K562 (cell line): ENCODE measurements around the gene RALB. TPM values are rescaled to one million over a fixed set of nuclear protein-coding genes. Genes with fewer than 3 reads are reported as not detected.
A peak's percentile ranks its signal among the peaks of the same experiment; 100 is the strongest.

ENCODE experiments used
- BACH1 ChIP-seq: fragments of 200-800 bp; sonication (Bioruptor generic); IDR thresholded peaks from 2 replicates; pipeline ENCODE4 v1.6.1; 2016; ENCODE audit warnings: missing genetic modification characterization, missing compliant biosample characterization
- HDAC6 ChIP-seq: IDR thresholded peaks from 2 replicates; pipeline ENCODE4 v1.6.1; 2012; ENCODE audit warnings: low read depth, mild to moderate bottlenecking, control low read depth, inconsistent platforms, low read length, moderate library complexity
- POLR2H ChIP-seq: IDR thresholded peaks from 2 replicates; pipeline ENCODE4 v1.6.1; 2016; ENCODE audit warnings: missing genetic modification characterization, low read depth, mild to moderate bottlenecking, control low read depth, missing compliant biosample characterization, moderate library complexity
- PTTG1 ChIP-seq: fragments of 450-650 bp; IDR thresholded peaks from 2 replicates; pipeline ENCODE4 v1.6.1; 2016; ENCODE audit warnings: low read depth, mild to moderate bottlenecking, missing genetic modification characterization, missing compliant biosample characterization
- polyA plus RNA-seq, 8 experiments: library from polyadenylated mRNA; depleted of rRNA in 4 of 8; stranded (reverse) in 5 of 8; unstranded in 3 of 8; fragments of >200 nt; fragmentation: Nextera tagmentation in 2 of 8; fragmentation: Illumina TruSeq in 1 of 8; extraction: Ambion mirVana in 2 of 8; extraction: Trizol in 1 of 8; gene quantifications; 2 replicates each; pipeline versions ENCODE4 v1.2.1 to v1.2.3, GENCODE V29; 2011 to 2014; ENCODE audit warnings: inconsistent platforms in 1 of 8, missing spikeins in 1 of 8
- total RNA-seq, 7 experiments: library from RNA; depleted of rRNA in 6 of 7; stranded (reverse); fragments of >200 nt in 6 of 7; fragmentation: Illumina TruSeq in 2 of 7; extraction: Trizol in 2 of 7; gene quantifications; 2 replicates each; pipeline versions ENCODE4 v1.2.1 to v1.2.3, GENCODE V29; 2011 to 2021; ENCODE audit warnings: low replicate concordance in 1 of 7
- TF ChIP-seq, protein P1 (sequence below), 3 experiments: fragments of 200-800 bp in 1 of 3; fragments of 250-450 bp in 1 of 3; fragments of 450-650 bp in 1 of 3; sonication (Bioruptor Pico) in 1 of 3; sonication (Bioruptor generic) in 1 of 3; formaldehyde crosslinking in 1 of 3; IDR thresholded peaks; 2 replicates each; pipeline versions ENCODE4 v1.6.1 to v1.8.0; 2016 to 2022; ENCODE audit warnings: mild to moderate bottlenecking in 2 of 3, missing genetic modification characterization in 2 of 3, missing compliant biosample characterization in 1 of 3, moderate library complexity in 1 of 3
- TF ChIP-seq, protein P2 (sequence below): fragments of 450-650 bp; IDR thresholded peaks from 2 replicates; pipeline ENCODE4 v1.6.1; 2017; ENCODE audit warnings: antibody characterized with exemption, mild to moderate bottlenecking
- TF ChIP-seq, protein P3 (sequence below), 2 experiments: fragments of 450-650 bp; IDR thresholded peaks; 2 replicates each; pipeline ENCODE4 v1.6.1; 2016; ENCODE audit warnings: mild to moderate bottlenecking in 2 of 2, borderline replicate concordance in 1 of 2, low read depth in 1 of 2, moderate library complexity in 1 of 2

The RALB gene
- total and polyA plus RNA-seq, 9 of the 15 experiments (the other 6 are each of a cell fraction or from before 2014, with no cell fraction given) = 14.8 to 65.6 (median 38.4) TPM

DNA sequence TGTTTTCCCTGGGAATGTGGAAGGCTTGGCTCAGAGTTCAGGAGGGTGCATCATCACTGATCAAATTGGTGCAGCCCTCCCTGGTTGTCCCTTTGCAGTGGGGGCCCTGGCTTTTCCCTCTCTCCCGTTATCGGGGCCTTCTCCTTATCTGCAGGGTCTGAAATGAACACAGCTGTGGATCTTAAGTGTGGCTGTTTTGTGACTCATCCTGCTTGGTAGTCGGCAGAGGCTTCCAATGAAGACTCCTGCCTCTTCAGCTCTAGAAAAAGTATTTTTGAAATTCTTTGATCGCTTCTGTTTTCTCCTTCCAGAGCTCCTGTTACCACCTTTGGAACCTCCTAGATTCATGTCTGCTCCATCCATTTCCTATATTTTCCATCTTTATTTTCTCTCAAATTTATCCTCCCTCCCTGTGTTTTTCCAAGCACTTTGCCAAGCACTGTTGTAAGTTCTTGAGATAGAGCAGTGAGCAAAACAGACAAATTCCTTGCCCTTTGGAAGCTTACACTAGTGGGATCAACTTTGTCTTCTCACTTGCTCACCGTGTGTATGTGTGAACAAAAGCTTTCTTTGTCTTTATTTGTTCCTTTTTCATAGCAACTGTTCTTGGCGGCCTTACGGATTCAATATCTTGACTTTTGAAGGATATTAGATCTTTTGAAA lies 45.7 kb downstream of the RALB start (continued):
- TF ChIP-seq, protein P1, sequence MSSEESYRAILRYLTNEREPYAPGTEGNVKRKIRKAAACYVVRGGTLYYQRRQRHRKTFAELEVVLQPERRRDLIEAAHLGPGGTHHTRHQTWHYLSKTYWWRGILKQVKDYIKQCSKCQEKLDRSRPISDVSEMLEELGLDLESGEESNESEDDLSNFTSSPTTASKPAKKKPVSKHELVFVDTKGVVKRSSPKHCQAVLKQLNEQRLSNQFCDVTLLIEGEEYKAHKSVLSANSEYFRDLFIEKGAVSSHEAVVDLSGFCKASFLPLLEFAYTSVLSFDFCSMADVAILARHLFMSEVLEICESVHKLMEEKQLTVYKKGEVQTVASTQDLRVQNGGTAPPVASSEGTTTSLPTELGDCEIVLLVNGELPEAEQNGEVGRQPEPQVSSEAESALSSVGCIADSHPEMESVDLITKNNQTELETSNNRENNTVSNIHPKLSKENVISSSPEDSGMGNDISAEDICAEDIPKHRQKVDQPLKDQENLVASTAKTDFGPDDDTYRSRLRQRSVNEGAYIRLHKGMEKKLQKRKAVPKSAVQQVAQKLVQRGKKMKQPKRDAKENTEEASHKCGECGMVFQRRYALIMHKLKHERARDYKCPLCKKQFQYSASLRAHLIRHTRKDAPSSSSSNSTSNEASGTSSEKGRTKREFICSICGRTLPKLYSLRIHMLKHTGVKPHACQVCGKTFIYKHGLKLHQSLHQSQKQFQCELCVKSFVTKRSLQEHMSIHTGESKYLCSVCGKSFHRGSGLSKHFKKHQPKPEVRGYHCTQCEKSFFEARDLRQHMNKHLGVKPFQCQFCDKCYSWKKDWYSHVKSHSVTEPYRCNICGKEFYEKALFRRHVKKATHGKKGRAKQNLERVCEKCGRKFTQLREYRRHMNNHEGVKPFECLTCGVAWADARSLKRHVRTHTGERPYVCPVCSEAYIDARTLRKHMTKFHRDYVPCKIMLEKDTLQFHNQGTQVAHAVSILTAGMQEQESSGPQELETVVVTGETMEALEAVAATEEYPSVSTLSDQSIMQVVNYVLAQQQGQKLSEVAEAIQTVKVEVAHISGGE (CRISPR knock-in tag; IDR thresholded peaks at IDR 0.05) = no peak
- TF ChIP-seq HDAC6 = no peak
- TF ChIP-seq, protein P2, sequence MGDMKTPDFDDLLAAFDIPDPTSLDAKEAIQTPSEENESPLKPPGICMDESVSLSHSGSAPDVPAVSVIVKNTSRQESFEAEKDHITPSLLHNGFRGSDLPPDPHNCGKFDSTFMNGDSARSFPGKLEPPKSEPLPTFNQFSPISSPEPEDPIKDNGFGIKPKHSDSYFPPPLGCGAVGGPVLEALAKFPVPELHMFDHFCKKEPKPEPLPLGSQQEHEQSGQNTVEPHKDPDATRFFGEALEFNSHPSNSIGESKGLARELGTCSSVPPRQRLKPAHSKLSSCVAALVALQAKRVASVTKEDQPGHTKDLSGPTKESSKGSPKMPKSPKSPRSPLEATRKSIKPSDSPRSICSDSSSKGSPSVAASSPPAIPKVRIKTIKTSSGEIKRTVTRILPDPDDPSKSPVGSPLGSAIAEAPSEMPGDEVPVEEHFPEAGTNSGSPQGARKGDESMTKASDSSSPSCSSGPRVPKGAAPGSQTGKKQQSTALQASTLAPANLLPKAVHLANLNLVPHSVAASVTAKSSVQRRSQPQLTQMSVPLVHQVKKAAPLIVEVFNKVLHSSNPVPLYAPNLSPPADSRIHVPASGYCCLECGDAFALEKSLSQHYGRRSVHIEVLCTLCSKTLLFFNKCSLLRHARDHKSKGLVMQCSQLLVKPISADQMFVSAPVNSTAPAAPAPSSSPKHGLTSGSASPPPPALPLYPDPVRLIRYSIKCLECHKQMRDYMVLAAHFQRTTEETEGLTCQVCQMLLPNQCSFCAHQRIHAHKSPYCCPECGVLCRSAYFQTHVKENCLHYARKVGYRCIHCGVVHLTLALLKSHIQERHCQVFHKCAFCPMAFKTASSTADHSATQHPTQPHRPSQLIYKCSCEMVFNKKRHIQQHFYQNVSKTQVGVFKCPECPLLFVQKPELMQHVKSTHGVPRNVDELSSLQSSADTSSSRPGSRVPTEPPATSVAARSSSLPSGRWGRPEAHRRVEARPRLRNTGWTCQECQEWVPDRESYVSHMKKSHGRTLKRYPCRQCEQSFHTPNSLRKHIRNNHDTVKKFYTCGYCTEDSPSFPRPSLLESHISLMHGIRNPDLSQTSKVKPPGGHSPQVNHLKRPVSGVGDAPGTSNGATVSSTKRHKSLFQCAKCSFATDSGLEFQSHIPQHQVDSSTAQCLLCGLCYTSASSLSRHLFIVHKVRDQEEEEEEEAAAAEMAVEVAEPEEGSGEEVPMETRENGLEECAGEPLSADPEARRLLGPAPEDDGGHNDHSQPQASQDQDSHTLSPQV = no peak
- no peak for TF ChIP-seq PTTG1 (tag)
- TF ChIP-seq, protein P3, sequence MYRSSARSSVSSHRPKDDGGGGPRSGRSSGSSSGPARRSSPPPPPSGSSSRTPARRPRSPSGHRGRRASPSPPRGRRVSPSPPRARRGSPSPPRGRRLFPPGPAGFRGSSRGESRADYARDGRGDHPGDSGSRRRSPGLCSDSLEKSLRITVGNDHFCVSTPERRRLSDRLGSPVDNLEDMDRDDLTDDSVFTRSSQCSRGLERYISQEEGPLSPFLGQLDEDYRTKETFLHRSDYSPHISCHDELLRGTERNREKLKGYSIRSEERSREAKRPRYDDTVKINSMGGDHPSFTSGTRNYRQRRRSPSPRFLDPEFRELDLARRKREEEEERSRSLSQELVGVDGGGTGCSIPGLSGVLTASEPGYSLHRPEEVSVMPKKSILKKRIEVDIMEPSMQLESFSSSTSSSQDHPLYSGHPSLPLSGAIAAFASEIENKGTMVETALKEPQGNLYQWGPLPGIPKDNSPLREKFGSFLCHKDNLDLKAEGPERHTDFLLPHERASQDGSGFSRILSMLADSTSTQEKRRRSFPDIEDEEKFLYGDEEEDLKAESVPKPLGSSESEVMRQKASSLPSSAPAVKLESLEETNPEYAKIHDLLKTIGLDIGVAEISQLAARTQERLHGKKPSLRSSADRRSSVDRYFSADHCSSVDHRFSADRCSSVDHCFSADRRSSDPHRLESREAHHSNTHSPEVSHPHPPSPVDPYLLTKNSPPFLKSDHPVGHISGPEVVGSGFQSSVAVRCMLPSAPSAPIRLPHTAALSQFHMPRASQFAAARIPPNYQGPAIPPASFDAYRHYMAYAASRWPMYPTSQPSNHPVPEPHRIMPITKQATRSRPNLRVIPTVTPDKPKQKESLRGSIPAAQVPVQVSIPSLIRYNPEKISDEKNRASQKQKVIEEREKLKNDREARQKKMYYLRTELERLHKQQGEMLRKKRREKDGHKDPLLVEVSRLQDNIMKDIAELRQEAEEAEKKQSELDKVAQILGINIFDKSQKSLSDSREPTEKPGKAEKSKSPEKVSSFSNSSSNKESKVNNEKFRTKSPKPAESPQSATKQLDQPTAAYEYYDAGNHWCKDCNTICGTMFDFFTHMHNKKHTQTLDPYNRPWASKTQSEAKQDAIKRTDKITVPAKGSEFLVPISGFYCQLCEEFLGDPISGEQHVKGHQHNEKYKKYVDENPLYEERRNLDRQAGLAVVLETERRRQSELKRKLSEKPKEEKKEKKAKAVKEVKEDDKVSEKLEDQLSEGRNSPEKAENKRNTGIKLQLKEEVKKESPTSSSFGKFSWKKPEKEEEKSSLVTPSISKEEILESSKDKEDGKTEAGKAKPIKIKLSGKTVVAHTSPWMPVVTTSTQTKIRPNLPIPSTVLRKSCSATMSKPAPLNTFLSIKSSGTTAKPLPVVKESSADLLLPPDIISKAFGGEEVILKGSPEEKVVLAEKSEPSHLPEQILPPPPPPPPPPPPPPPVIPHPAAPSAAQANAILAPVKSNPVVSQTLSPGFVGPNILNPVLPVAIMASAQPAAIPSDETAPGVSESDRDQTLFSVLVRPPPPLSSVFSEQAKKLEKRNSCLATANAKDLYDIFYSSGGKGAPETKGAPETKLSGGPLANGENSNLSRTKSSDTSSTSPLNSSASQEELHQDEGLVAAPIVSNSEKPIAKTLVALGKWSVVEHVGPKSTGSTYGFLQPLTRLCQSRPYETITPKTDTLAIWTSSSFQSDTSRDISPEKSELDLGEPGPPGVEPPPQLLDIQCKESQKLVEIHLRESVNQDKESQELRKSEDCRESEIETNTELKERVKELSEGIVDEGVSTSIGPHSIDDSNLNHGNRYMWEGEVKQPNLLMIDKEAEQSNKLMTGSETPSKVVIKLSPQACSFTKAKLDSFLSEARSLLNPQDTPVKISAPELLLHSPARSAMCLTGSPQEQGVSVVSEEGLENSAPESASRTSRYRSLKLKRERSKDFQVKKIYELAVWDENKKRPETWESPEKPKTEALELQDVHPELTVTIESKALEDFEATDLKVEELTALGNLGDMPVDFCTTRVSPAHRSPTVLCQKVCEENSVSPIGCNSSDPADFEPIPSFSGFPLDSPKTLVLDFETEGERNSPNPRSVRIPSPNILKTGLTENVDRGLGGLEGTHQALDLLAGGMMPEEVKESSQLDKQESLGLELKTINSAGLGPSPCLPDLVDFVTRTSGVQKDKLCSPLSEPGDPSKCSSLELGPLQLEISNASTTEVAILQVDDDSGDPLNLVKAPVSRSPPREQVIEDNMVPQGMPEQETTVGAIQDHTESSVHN (IDR thresholded peaks at IDR 0.05; ENCODE audit: borderline replicate concordance in 1 of 2, low read depth in 1 of 2) = 0 out of 4 replicates have a peak, but pooled peaks of 1 of the 2 experiments have one; percentile 54
- TF ChIP-seq POLR2H (tag) = no peak
- no peak for TF ChIP-seq BACH1
